H1 (cell line): Measurements from ENCODE around the gene SHANK1. TPM values are rescaled to one million over a fixed set of nuclear protein-coding genes. Genes with fewer than 3 reads are reported as not detected.

Source experiments
- BACH1 ChIP-seq: IDR thresholded peaks from 2 replicates; pipeline ENCODE4 v1.6.1; 2012; ENCODE audit warnings: low read length, improper control_type of control experiment
- CTCF ChIP-seq, 3 experiments: IDR thresholded peaks; 1 replicate in 2 of 3; 2 replicates in 1 of 3; pipeline versions ENCODE4 v1.5.1 to v1.6.1; 2011; ENCODE audit warnings: low read length in 3 of 3, mild to moderate bottlenecking in 3 of 3, inconsistent platforms in 2 of 3, low read depth in 1 of 3, moderate library complexity in 1 of 3; ENCODE audit not compliant: insufficient read depth in 1 of 3; ENCODE audit errors: control extremely low read depth in 1 of 3
- EGR1 ChIP-seq: IDR thresholded peaks from 2 replicates; pipeline ENCODE4 v1.6.1; 2011; ENCODE audit warnings: low read depth, low read length, borderline replicate concordance
- JUN ChIP-seq: IDR thresholded peaks from 2 replicates; pipeline ENCODE4 v1.6.1; 2011; ENCODE audit warnings: low read depth, mild to moderate bottlenecking, improper control_type of control experiment, low read length
- KDM5A ChIP-seq: fragments of 200-600 bp; IDR thresholded peaks from 2 replicates; pipeline ENCODE4 v1.7.1; 2012; ENCODE audit warnings: mild to moderate bottlenecking, low read length, inconsistent platforms, mixed read lengths
- TEAD4 ChIP-seq: IDR thresholded peaks from 2 replicates; pipeline ENCODE4 v1.6.1; 2012; ENCODE audit warnings: low read depth, low read length, inconsistent platforms, mixed read lengths
- polyA plus RNA-seq, 7 experiments: library from polyadenylated mRNA; depleted of rRNA in 3 of 7; stranded (reverse) in 5 of 7; unstranded in 2 of 7; fragments of >200 nt in 5 of 7; fragments of 200-250 nt in 2 of 7; gene quantifications; 1 replicate in 5 of 7; 2 replicates in 1 of 7; 4 replicates in 1 of 7; pipeline versions ENCODE4 v1.2.1 to v1.2.3, GENCODE V29; 2011 to 2013; ENCODE audit warnings: missing spikeins in 2 of 7, mixed read lengths in 2 of 7
- total RNA-seq: library from RNA; stranded (reverse); fragmentation: NEBNext Ultra II Directional; extraction: Animal tissue kit (Norgen Biotek cat#: 25700); gene quantifications from 2 replicates; pipeline ENCODE4 v1.2.1, GENCODE V29; 2021

The SHANK1 gene
- total and polyA plus RNA-seq, 2 of the 8 experiments (the other 6 are each of a cell fraction or from before 2014, with no cell fraction given), result 1.1 to 3.7 TPM

GRCh38 chr19:50753879-50754278, 34.3 kb upstream of the SHANK1 start (continued):
- TF ChIP-seq JUN (no peak), BACH1 (no peak), CTCF (IDR thresholded peaks at IDR 0.05; ENCODE audit: control extremely low read depth in 1 of 3, insufficient read depth in 1 of 3, low read depth in 1 of 3, low read length in 3 of 3) (no peak), TEAD4 (no peak), KDM5A (no peak), EGR1 (no peak)
- TF ChIP-seq, all 59 proteins: peak for 0
